MM.1S (cell line): ENCODE results near the gene CYP2A6.
"Not testable (repeated sequence)": the region's sequence is repeated elsewhere in the genome, so short reads cannot be mapped to it uniquely, and the experiment has no call there.

Experiments used
- EZH2 ChIP-seq: fragments of 300-600 bp; sonication (generic); optimal IDR thresholded peaks from 2 replicates; pipeline ENCODE3; 2017; ENCODE audit warnings: low read depth, mild to moderate bottlenecking, antibody characterized with exemption, low read length, mixed read lengths
- TF ChIP-seq, protein P1 (sequence below): fragments of 300-600 bp; sonication (generic); IDR thresholded peaks from 2 replicates; pipeline ENCODE4 v1.5.1; 2016; ENCODE audit warnings: antibody characterized with exemption, low read length, mixed read lengths

DNA sequence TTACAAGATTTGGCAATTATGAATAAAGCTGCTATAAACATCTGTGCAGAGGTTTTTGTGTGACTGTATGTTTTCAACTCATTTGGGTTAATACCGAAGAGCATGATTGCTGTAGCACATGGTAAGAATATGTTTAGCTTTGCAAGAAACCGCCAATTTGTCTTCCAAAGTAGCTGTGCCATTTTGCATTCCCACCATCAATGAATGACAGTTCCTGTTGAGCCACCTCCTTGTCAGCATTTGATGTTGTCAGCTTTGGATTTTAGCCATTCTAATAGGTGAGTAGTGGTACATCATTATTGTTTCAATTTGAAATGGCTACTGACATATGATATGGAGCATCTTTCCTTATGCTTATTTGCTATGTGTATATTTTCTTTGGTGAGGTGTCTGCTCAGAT is 23.6 kb upstream of the CYP2A6 start:
- TF ChIP-seq, protein P1, sequence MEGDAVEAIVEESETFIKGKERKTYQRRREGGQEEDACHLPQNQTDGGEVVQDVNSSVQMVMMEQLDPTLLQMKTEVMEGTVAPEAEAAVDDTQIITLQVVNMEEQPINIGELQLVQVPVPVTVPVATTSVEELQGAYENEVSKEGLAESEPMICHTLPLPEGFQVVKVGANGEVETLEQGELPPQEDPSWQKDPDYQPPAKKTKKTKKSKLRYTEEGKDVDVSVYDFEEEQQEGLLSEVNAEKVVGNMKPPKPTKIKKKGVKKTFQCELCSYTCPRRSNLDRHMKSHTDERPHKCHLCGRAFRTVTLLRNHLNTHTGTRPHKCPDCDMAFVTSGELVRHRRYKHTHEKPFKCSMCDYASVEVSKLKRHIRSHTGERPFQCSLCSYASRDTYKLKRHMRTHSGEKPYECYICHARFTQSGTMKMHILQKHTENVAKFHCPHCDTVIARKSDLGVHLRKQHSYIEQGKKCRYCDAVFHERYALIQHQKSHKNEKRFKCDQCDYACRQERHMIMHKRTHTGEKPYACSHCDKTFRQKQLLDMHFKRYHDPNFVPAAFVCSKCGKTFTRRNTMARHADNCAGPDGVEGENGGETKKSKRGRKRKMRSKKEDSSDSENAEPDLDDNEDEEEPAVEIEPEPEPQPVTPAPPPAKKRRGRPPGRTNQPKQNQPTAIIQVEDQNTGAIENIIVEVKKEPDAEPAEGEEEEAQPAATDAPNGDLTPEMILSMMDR, result not testable (repeated sequence)
- TF ChIP-seq EZH2, result not testable (repeated sequence)
